Coronary artery (tissue), 2 donors: ENCODE data around the gene HOXC6.

Experiments
- DNase-seq: peaks from one replicate; pipeline ENCODE4 v3.0.0-alpha.2; 2017; ENCODE audit warnings: low spot score
- H3K27ac ChIP-seq, 2 donors: fragments of 200-600 bp; sonication (generic); one replicate each; pipeline ENCODE4 v1.5.1; 2016 to 2019
- H3K4me3 ChIP-seq: fragments of 200-600 bp; sonication (generic); 2 replicates; pipeline ENCODE4 v1.5.1; 2016; ENCODE audit warnings: mild to moderate bottlenecking, moderate library complexity
- CTCF ChIP-seq: fragments of 200-600 bp; sonication (generic); IDR thresholded peaks from one replicate; pipeline ENCODE4 v1.5.1; 2019; ENCODE audit warnings: antibody characterized with exemption

HOXC6 gene

GRCh38 chr12:54059668-54060067 is 31.4 kb downstream of the HOXC6 start:
- Histone ChIP-seq H3K4me3 (no peak overlapping the region), H3K27ac (no peak overlapping the region)
- DNase-seq: no peak
- no peak for TF ChIP-seq CTCF

DNA sequence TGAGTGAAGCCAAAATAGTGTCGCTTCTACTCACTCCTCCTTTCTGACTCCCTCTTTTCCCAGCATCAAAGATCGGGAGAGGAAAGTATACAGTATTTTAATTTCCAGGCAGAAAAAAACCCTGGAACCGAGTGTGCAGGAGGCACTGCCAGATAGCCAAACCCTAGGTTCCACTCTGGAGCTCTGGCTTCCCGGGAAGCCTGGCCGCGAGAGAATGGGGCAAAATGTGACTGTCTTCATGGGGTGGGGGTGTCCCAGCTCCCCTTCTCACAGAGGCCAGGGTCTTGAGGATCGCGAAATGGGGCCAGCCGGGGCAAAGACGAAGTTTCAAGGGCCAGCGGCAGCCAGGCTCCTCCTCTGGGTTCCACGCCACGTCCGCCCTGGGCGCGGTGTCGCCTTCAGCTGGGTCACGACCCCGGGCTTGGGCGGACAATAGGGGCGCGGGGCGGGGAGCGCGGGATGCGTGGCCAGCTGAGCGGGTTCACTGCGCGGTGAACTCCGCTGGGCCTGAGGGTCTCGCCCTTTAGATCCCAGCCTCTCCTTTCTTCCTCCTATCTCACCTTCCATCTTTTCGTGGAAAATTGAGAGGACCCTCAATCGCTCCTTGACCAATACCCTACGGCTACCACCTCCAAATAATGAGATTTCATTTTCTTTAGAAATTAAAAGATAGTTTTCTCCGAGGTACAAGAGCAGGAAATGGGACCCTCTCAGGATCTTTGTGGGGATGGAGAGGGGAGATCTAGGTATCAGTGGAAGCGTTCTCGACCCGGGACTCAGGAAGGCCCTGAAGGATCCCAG is 32.1 kb downstream of the HOXC6 start:
- no peak for TF ChIP-seq CTCF
- no peak for DNase-seq

GRCh38 chr12:54060975-54061778 is 32.9 kb downstream of the HOXC6 start:
- TF ChIP-seq CTCF: no peak
- Histone ChIP-seq H3K4me3 (no peak overlapping the region), H3K27ac (no peak overlapping the region)
- no peak for DNase-seq

More for the DNA sequence above, 32.1 kb downstream of the HOXC6 start:
- Histone ChIP-seq H3K27ac (no peak overlapping the region), H3K4me3 (no peak overlapping the region)

GRCh38 chr12:54065677-54066076 is 37.4 kb downstream of the HOXC6 start:
- Histone ChIP-seq H3K27ac (no peak overlapping the region), H3K4me3 (no peak overlapping the region)
- TF ChIP-seq CTCF: no peak
- DNase-seq: no peak

DNA sequence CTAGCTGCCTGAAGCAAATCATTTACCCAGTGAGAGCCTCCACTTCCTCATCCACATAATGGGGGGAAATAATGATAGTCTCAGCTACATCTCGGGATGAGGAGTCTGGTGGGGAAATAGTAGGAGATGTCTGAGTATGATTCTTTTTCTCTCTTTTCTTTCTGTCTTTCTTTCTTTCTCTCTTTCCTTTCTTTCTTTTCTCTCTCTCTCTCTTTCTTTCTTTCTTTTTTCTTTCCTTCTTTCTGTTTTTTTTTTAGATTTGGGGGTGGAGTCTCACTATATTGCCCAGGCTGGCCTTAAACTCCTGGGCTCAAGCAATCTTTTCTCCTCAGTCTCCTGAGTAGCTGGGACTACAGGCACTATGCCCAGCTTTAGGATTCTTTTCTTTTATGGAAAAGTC is 38.2 kb downstream of the HOXC6 start:
- TF ChIP-seq CTCF: no peak
- no peak for DNase-seq
- Histone ChIP-seq H3K27ac (no peak overlapping the region), H3K4me3 (no peak overlapping the region)

DNA sequence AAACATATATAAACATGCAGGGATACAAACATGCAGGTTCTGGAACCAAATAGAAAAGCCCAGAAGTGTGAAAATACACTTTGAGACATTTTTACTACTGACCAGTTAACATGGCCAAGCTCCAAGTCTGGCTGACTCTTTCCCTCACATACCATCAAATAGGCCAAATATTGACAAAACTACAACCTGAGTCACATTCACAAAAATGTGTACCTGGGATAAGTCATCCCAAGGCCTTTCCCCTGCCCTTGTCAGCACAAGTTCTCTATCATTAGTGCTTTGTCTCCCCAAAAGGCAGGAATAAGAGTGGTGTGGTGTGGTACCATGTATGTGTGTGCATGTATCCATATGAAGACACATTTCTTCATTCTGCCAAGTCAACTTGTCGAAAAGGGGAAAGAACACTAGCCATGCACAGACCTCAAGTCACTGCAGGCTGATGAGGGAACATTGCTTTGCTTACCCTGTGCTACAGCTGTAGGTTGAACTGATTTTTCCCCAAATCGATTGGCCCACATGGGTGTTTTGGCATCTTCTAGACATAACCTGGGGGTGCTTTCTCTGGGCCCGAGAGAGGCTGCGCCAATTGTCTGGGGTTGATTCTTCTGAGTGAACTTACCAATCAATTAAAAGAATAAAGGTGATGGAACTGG is 40.3 kb downstream of the HOXC6 start:
- no peak for DNase-seq
- H3K27ac ChIP-seq: no peak overlapping the region
- TF ChIP-seq CTCF: no peak
- no peak overlapping the region for H3K4me3 ChIP-seq
